GM19238 (cell line): Measurements from ENCODE around the gene DOCK7.
"Not testable (repeated sequence)": the region's sequence is repeated elsewhere in the genome, so short reads cannot be mapped to it uniquely, and the experiment has no call there.

ENCODE experiments used
- DNase-seq: peaks from one replicate; pipeline ENCODE4 v3.0.0; 2011; ENCODE audit warnings: low spot score; ENCODE audit not compliant: insufficient read length

DOCK7 gene

GRCh38 chr1:62539028-62539447 lies 149.1 kb downstream of the DOCK7 start:
- no peak for DNase-seq

- DNase-seq = no peak
Observed at GRCh38 chr1:62536865-62537264, 151.3 kb downstream of the DOCK7 start.

DNA sequence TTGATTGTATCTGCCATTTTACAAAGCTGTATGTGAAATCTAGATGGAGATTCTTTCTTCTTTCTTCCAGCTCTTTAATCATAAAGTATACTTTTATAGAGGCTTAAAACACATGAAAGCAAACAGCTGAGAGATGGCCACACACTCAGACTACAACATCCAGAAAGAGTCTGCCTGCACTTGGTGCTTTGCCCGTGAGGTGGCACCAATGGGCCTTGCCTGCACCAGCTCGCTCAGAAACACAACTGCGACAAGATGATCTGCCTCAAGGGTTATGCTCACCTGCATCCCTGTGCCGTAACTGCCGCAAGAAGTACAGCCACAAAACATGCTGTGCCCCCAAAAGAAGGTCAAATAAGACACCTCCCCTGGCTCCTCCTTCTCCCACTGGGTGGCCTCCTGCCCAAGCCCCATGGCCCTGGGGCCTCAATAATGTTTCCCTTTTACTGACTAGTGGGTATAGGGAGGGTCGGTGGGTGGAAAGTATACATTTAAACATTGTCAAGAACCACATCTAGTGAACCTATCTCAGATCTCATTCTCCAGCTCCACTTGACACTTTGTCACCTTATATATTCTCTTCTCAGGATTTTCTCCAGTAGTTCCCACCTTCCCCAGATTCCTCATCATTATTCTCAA lies 157.6 kb downstream of the DOCK7 start:
- no peak for DNase-seq

DNA sequence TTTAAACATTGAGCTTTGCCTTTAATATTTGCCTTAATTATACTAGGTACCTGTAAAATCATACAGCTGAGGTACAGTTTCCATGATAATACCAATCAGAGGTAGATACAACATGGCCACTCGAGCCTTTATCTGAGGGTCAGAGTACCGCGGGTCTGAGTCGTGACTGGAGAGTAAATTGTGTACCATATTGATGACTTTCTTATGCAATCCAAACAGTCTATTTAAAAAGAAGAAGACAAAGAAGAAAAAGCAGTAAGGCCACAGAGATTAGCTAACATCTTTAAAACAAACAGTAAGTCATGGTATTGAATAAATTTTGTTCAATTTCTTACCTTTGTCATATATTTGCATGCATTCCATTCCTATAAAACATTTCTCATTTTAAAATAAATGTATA lies 159.0 kb downstream of the DOCK7 start:
- DNase-seq = no peak

GRCh38 chr1:62528015-62528414 lies 160.2 kb downstream of the DOCK7 start:
- DNase-seq = no peak

DNA sequence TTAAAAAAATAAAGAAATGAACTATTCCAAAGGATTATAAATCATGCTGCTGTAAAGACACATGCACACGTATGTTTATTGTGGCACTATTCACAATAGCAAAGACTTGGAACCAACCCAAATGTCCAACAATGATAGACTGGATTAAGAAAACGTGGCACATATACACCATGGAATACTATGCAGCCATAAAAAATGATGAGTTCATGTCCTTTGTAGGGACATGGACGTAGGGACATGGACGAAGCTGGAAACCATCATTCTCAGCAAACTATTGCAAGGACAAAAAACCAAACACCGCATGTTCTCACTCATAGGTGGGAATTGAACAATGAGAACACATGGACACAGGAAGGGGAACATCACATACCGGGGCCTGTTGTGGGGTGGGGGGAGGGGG lies 160.8 kb downstream of the DOCK7 start:
- DNase-seq = not testable (repeated sequence)

DNA sequence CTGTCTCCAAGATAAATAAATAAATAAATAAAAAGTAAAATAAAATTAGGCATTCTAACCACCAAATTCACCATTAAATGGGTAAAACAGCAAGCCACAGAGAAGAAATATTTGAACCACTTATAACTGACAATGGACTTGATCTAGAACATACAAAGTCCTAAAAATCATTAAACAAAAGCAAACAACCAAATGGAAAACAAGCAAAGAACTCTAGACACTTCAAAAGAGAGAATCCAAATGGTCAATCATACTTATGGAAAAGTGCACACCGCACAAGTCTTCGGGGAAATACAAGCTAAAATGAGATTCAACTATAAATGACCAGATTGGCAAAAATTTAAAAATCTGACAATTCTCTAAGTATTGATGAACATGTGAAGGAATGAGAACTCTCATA lies 164.3 kb downstream of the DOCK7 start:
- DNase-seq = no peak

DNA sequence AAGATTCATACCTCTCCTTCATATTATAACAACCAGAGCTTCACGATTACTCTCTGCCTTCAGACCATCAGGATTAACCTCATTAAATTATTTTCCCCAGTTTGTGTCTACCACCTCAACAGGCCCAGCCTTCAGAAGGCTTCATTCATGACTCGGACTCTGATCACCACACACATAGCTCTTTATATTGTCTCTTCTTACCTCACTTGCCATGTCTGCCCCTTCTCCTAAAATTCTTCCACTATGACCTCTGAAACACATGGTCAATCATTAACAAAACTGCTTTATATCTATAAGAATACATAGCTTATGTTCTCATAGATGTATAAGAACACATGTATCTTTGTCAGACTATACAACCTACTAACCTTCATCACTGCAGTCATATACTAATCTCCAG lies 171.6 kb downstream of the DOCK7 start:
- no peak for DNase-seq

GRCh38 chr1:62514746-62515423 lies 173.3 kb downstream of the DOCK7 start:
- no peak for DNase-seq

DNA sequence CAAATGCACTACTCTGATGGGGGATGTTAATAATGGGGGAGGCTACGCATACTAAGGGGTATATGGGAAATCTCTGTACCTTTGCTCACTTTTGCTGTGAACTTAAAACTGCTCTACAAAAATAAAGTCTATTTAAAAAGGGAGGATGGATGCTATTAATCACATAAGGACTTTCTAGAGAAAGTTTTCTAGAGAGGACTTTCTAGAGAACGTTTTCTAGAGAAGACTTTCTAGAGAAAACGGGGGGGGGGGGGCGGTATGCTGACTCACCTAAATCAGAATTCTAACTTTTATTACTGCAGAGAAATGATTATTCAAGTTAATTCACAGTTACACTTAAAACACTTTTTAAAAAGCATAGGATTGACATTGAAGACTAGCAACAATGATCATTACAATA lies 175.2 kb downstream of the DOCK7 start:
- no peak for DNase-seq

- no peak for DNase-seq
Observed at GRCh38 chr1:62509028-62509427, 179.2 kb downstream of the DOCK7 start.

GRCh38 chr1:62508187-62508758 lies 179.9 kb downstream of the DOCK7 start:
- no peak for DNase-seq

GRCh38 chr1:62500210-62500609 lies 188.0 kb downstream of the DOCK7 start:
- no peak for DNase-seq

DNA sequence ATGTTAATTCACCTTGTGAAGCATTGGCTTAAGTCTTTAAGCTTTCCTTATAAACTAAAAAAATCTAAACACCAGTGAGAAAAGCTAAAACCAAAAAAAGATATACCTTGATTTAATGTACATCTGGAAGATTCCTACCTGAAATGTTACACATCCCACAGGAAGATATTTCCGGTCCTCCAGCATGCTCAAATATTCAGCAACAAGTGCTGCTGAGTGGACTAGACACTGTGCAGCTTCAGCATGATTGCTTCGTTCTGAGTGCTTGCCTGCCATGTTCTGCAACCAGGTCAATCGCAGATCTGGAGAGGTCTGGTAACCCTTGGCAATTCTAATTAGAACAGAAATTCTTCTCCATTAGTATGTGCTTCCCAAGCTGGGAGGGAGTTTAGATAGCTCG lies 194.0 kb downstream of the DOCK7 start:
- no peak for DNase-seq

DNA sequence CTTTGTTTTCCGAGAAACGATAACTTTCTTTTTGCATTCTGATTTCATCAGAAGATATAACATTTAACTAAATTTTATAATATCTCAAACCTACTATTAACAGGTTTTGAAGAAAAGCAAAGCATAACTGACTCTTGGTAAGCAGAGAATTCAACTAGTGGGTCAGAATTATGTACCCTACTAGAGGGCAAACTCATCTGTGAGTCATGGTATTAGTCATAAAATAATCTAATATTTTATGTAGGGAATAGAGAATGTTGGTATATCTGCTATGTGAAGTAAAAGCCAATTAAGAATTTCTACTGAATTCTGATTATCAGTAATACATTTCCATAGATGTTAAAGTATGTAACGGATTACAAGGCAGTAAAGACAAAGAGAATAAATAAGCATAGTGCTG lies 194.5 kb downstream of the DOCK7 start:
- DNase-seq = no peak

DNA sequence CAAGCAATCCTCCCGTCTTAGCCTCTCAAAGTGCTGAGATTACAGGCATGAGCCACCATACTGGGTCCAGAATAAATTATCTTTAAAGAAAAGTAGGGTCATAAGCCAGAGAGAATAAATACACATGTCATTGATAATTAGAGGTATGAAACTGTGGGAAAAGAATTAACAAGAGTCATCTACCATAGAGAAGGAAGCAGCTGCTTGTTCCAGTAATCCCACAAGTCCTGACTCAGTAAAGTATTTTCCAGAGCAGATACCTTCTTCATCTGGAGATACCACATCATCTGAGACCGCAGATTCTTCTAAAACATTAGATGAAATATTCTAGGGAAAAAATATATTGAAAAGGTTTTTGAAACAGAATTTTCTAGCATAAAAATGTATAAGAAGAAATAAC lies 195.7 kb downstream of the DOCK7 start:
- no peak for DNase-seq

GRCh38 chr1:62487956-62488355 lies 200.2 kb downstream of the DOCK7 start:
- DNase-seq = no peak

- no peak for DNase-seq
Observed at GRCh38 chr1:62484824-62485468, 203.2 kb downstream of the DOCK7 start.

GRCh38 chr1:62481681-62482080 lies 206.5 kb downstream of the DOCK7 start:
- no peak for DNase-seq

GRCh38 chr1:62476525-62477219 lies 211.5 kb downstream of the DOCK7 start:
- DNase-seq = no peak

DNA sequence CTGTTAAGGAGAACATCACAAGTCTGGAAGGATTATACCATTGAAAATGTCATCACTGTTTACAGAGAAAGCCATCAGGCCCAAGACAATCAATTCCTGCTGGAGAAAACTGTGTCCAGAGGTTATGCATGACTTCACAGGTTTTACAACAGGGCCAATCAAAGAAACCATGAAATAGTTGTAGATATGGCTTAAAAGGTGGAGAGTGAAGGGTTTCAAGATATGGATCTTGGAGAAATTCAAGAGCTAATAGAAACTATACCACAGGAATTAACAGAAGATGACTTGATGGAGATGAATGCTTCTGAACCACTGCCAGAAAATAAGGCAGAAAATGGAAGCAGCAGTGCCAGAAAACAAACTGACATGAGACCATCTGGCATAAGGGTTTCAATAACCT lies 221.1 kb downstream of the DOCK7 start:
- DNase-seq = no peak

GRCh38 chr1:62462370-62462769 lies 225.8 kb downstream of the DOCK7 start:
- no peak for DNase-seq
